Breast epithelium (tissue), 3 donors: ENCODE data around the gene CORO2B.

ENCODE experiments used
- POLR2A ChIP-seq: fragments of 450-650 bp; IDR thresholded peaks from one replicate; pipeline ENCODE4 v1.6.1; 2016; ENCODE audit warnings: antibody characterized with exemption, mild to moderate bottlenecking, moderate library complexity
- POLR2AphosphoS5 ChIP-seq, 3 donors: sonication (generic); formaldehyde crosslinking; IDR thresholded peaks; one replicate each; pipeline ENCODE4 v1.6.1; 2017; ENCODE audit warnings: antibody characterized with exemption in 3 of 3
- TF ChIP-seq, protein P1 (sequence below), 3 donors: fragments of 450-650 bp; IDR thresholded peaks; one replicate each; pipeline ENCODE4 v1.5.1; 2016 to 2017; ENCODE audit warnings: antibody characterized with exemption in 3 of 3, mild to moderate bottlenecking in 3 of 3, moderate library complexity in 3 of 3

- TF ChIP-seq, protein P1, sequence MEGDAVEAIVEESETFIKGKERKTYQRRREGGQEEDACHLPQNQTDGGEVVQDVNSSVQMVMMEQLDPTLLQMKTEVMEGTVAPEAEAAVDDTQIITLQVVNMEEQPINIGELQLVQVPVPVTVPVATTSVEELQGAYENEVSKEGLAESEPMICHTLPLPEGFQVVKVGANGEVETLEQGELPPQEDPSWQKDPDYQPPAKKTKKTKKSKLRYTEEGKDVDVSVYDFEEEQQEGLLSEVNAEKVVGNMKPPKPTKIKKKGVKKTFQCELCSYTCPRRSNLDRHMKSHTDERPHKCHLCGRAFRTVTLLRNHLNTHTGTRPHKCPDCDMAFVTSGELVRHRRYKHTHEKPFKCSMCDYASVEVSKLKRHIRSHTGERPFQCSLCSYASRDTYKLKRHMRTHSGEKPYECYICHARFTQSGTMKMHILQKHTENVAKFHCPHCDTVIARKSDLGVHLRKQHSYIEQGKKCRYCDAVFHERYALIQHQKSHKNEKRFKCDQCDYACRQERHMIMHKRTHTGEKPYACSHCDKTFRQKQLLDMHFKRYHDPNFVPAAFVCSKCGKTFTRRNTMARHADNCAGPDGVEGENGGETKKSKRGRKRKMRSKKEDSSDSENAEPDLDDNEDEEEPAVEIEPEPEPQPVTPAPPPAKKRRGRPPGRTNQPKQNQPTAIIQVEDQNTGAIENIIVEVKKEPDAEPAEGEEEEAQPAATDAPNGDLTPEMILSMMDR (IDR thresholded peaks at IDR 0.05) = no peak
- TF ChIP-seq POLR2AphosphoS5 (IDR thresholded peaks at IDR 0.05) (no peak), POLR2A (no peak)
Measured at GRCh38 chr15:68550004-68550403, 28.8 kb upstream of the CORO2B start.
